ENCODE measurements around the gene BCAR3. TPM values are rescaled to one million over a fixed set of nuclear protein-coding genes. Genes with fewer than 3 reads are reported as not detected.
"Not testable (repeated sequence)": the region's sequence is repeated elsewhere in the genome, so short reads cannot be mapped to it uniquely, and the experiment has no call there.

The BCAR3 gene
- total and polyA plus RNA-seq, 4 donors, result 12.2 to 33.3 (median 18.2) TPM

- Histone ChIP-seq H3K9me3 (ENCODE audit: control insufficient read depth in 4 of 4, insufficient read depth in 3 of 4, low read length in 3 of 4) (peaks cover 0 to 2% (median 0%) of the 10 kb centered on the region in 4 donors), H3K9ac (ENCODE audit: insufficient read depth in 1 of 2, low read length in 2 of 2) (no peak overlapping the region), H3K36me3 (ENCODE audit: control insufficient read depth in 4 of 4, insufficient read depth in 4 of 4, low read length in 4 of 4) (peaks cover 0 to 8% (median 7%) of the 10 kb centered on the region in 4 donors), H3K4me1 (ENCODE audit: control insufficient read depth in 5 of 5, insufficient read depth in 5 of 5, low read length in 5 of 5) (peaks cover 0 to 6% (median 2%) of the 10 kb centered on the region in 5 donors), H3K27me3 (ENCODE audit: control insufficient read depth in 3 of 3, insufficient read depth in 3 of 3, low read length in 2 of 3) (no peaks in the 10 kb centered on the region), H3K4me3 (no peak overlapping the region), H3K27ac (ENCODE audit: low read depth in 1 of 2, low read length in 1 of 2) (no peak overlapping the region)
- ATAC-seq (ENCODE audit: insufficient read depth, low FRiP score) (no peak), DNase-seq (no peak)
- 36 to 68% methylated on average over 2 of the region's 2 CpGs for WGBS, 2 donors
- TF ChIP-seq CTCF (IDR thresholded peaks at IDR 0.05; ENCODE audit: control extremely low read depth, extremely low read depth), result no peak
These were observed 122.6 kb downstream of the BCAR3 start for GRCh38 chr1:93559045-93559444.

GRCh38 chr1:93556291-93556690 lies 125.3 kb downstream of the BCAR3 start:
- no peaks in the 10 kb centered on the region for H3K27me3 ChIP-seq (ENCODE audit: control insufficient read depth in 3 of 3, insufficient read depth in 3 of 3, low read length in 2 of 3)
- no peak for ATAC-seq (ENCODE audit: insufficient read depth, low FRiP score)

GRCh38 chr1:93554883-93555872 lies 126.5 kb downstream of the BCAR3 start:
- H3K4me3 ChIP-seq, result no peak overlapping the region
- no peak for TF ChIP-seq CTCF (IDR thresholded peaks at IDR 0.05; ENCODE audit: control extremely low read depth, extremely low read depth)
- H3K27me3 ChIP-seq (ENCODE audit: control insufficient read depth in 3 of 3, insufficient read depth in 3 of 3, low read length in 2 of 3), result no peaks in the 10 kb centered on the region
- 23 to 33% methylated on average over 7 of the region's 7 CpGs for WGBS, 2 donors
- H3K27ac ChIP-seq (ENCODE audit: low read depth in 1 of 2, low read length in 1 of 2), result peak overlapping the region in 1 of 2 donors; percentile 60
- peaks cover 0 to 2% (median 0%) of the 10 kb centered on the region in 4 donors for H3K9me3 ChIP-seq (ENCODE audit: control insufficient read depth in 4 of 4, insufficient read depth in 3 of 4, low read length in 3 of 4)
- ATAC-seq (ENCODE audit: insufficient read depth, low FRiP score), result no peak
- DNase-seq, result no peak
- H3K36me3 ChIP-seq (ENCODE audit: control insufficient read depth in 4 of 4, insufficient read depth in 4 of 4, low read length in 4 of 4), result peaks cover 3 to 15% (median 6%) of the 10 kb centered on the region in 4 donors
- peaks cover 0 to 23% (median 10%) of the 10 kb centered on the region in 5 donors for H3K4me1 ChIP-seq (ENCODE audit: control insufficient read depth in 5 of 5, insufficient read depth in 5 of 5, low read length in 5 of 5)
- H3K9ac ChIP-seq (ENCODE audit: insufficient read depth in 1 of 2, low read length in 2 of 2), result no peak overlapping the region

More at GRCh38 chr1:93556291-93556690, 125.3 kb downstream of the BCAR3 start:
- DNase-seq, result no peak
- no peak overlapping the region for H3K4me3 ChIP-seq
- no peak overlapping the region for H3K9ac ChIP-seq (ENCODE audit: insufficient read depth in 1 of 2, low read length in 2 of 2)
- peaks cover 0 to 2% (median 0%) of the 10 kb centered on the region in 4 donors for H3K9me3 ChIP-seq (ENCODE audit: control insufficient read depth in 4 of 4, insufficient read depth in 3 of 4, low read length in 3 of 4)
- 85 to 95% methylated on average over 2 of the region's 2 CpGs for WGBS, 2 donors
- peaks cover 0 to 23% (median 10%) of the 10 kb centered on the region in 5 donors for H3K4me1 ChIP-seq (ENCODE audit: control insufficient read depth in 5 of 5, insufficient read depth in 5 of 5, low read length in 5 of 5)
- peaks cover 4 to 7% (median 6%) of the 10 kb centered on the region in 4 donors for H3K36me3 ChIP-seq (ENCODE audit: control insufficient read depth in 4 of 4, insufficient read depth in 4 of 4, low read length in 4 of 4)
- no peak for TF ChIP-seq CTCF (IDR thresholded peaks at IDR 0.05; ENCODE audit: control extremely low read depth, extremely low read depth)
- H3K27ac ChIP-seq (ENCODE audit: low read depth in 1 of 2, low read length in 1 of 2), result peak overlapping the region in 1 of 2 donors; percentile 52

- H3K4me3 ChIP-seq; H3K27me3 ChIP-seq (ENCODE audit: control insufficient read depth in 3 of 3, insufficient read depth in 3 of 3, low read length in 2 of 3); H3K27ac ChIP-seq (ENCODE audit: low read depth in 1 of 2, low read length in 1 of 2); H3K9ac ChIP-seq (ENCODE audit: insufficient read depth in 1 of 2, low read length in 2 of 2); H3K9me3 ChIP-seq (ENCODE audit: control insufficient read depth in 4 of 4, insufficient read depth in 3 of 4, low read length in 3 of 4): not testable (repeated sequence)
- peak in 2 of 3 donors; percentile 68 to 81 for DNase-seq
- H3K4me1 ChIP-seq (ENCODE audit: control insufficient read depth in 5 of 5, insufficient read depth in 5 of 5, low read length in 5 of 5), result peaks cover 0 to 23% (median 10%) of the 10 kb centered on the region in 5 donors
- peak; percentile 70 for ATAC-seq (ENCODE audit: insufficient read depth, low FRiP score)
- 37 to 49% methylated on average over 4 of the region's 4 CpGs for WGBS, 2 donors
- peaks cover 4 to 19% (median 9%) of the 10 kb centered on the region in 4 donors for H3K36me3 ChIP-seq (ENCODE audit: control insufficient read depth in 4 of 4, insufficient read depth in 4 of 4, low read length in 4 of 4)
These were observed 127.6 kb downstream of the BCAR3 start for GRCh38 chr1:93553886-93554490.
